Effector CD4-positive, alpha-beta T cell (primary cell): Measurements from ENCODE around the gene ROMO1.
A peak's percentile ranks its signal among the peaks of the same experiment; 100 is the strongest.

ENCODE experiments used
- DNase-seq: peaks from one replicate; pipeline ENCODE4 v3.0.0-alpha.2; 2020
- total RNA-seq: gene quantifications from one replicate; lab custom pipeline; 2026; lab: John Stamatoyannopoulos, UW

Gene ROMO1
- 9.8 reads per million, percentile 31 among the genes with 10 or more reads in this experiment for total RNA-seq

GRCh38 chr20:35699127-35699956 lies at the start of gene ROMO1, which contains the start of gene NFS1:
TSS of gene ROMO1 (plus strand) at chr20:35699405. CDS start at chr20:35699633, 228 bp downstream.
TSS of gene NFS1 (minus strand) at chr20:35699352. CDS start at chr20:35699288, 64 bp downstream.
- DNase-seq, result peak; percentile 84

DNA sequence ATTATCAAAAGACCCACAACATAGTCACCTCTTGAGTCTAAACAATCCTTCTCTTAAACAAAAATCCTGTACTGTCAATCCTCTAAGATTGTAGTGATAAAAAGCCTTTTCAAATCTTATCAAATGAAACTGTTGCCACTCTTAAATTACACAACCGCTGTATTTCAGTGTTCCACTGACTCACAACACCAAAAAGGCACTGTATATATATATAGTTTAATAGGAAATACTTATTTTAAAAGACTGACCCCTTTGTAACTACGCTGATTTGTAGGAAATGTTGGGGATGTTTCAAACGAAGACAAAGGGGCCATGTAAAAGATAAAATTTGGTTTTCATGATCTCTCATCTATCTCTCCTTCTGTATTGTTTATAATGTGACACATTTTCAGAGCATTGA lies 48.6 kb upstream of the ROMO1 start:
- DNase-seq, result no peak

GRCh38 chr20:35651958-35652357 lies 47.2 kb upstream of the ROMO1 start:
- no peak for DNase-seq

GRCh38 chr20:35652641-35653429 lies 46.4 kb upstream of the ROMO1 start:
- no peak for DNase-seq

DNA sequence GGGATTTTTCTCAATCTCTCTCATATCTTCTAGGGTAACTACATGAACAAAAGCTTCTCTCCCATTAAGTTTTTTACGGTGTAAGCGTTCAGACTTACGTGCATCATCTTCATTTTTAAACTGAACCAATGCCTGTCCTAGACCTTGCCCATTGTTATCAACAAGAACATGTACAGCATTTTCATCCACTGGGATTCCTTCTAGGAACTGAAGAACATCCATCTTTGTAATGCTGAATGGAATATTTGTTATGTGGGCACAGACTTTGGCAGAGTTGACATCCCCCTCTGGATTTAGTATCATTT lies 45.8 kb upstream of the ROMO1 start:
- DNase-seq, result no peak

GRCh38 chr20:35653893-35654292 lies 45.3 kb upstream of the ROMO1 start:
- no peak for DNase-seq

GRCh38 chr20:35654415-35654814 lies 44.8 kb upstream of the ROMO1 start:
- DNase-seq, result no peak

DNA sequence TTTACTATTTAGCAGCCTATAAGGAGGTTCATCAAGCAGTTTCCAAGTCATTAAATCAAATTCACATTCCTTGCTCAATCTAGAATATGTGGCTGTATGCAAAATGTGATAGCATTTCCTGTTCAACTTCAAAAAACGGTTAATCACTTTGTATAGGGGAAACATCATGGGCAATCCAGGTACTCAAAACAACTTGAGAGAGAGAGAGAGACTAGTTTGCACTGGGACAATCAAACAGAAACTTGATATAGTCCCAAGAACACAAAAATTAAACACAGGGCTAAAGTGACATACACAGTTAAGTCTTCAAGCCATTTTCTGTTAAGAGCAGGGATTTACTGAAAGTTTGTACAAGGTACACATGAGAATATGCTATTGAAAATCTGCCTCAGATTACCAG lies 41.9 kb upstream of the ROMO1 start:
- DNase-seq, result no peak

- DNase-seq, result no peak
Observed at GRCh38 chr20:35660122-35660937, 38.9 kb upstream of the ROMO1 start.

- DNase-seq, result no peak
Observed at GRCh38 chr20:35661053-35661452, 38.2 kb upstream of the ROMO1 start.

DNA sequence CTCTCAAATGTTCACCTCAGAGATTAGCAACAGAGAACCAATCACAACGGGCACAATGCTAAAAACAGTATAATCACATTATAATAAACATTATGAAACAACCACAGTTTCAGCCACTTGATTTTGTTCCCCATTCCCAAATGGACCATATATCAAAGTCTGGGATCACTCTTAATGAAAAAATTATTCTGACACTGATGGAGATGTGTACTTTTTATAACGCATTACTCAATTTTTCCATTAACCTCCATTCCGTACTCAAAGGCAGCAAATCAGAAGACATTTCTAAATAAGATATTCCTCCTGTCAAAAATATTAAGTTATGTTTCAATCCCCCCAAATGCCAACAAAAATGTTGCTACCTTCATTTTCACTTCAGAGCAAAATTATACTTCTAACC lies 37.3 kb upstream of the ROMO1 start:
- DNase-seq, result no peak

- no peak for DNase-seq
Observed at GRCh38 chr20:35662551-35662950, 36.7 kb upstream of the ROMO1 start.

DNA sequence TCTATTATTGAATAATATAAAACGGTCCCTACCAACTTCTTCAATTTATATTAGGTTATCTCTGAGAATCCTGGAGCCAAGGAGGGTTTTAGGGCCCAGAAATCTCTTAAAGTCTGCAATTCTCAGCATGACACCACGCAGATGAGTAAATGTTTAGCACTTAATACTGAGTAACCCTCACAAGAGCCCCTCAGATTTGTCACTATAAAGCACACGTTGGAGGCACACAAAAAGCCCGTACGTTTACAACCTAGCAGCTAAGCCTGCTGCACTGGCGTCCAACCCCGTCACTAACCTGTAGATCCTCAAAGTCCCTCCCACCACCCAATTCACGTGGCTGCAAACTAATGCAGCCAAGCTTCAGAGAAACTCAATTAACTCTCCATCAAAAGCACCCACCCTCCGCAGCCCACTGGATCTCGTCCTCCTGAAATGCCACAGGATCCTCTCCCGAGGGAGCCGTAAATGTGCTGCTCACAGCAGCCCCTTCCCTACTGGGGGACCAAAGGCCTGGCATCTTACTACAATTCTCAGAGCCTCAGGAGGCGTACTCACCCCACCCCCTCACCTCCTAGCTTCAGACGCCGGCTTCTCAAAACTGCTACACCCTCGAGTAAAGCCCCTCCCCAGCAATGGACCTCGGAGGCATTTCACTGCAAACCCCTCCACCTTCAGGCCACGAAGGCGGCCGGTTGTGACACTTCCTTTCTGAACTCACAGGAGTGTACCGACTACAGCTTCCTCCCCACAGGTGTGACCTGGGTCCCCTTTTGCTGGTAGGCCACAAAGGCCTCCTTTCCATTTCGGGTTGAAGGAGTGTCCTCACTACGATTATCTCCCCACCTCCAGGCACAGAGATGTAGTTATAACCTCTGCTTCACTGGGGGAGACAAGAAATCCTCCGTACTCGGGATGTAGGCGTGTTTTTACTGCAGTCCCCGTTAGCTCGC lies 35.4 kb upstream of the ROMO1 start:
- peak; percentile 65 for DNase-seq

DNA sequence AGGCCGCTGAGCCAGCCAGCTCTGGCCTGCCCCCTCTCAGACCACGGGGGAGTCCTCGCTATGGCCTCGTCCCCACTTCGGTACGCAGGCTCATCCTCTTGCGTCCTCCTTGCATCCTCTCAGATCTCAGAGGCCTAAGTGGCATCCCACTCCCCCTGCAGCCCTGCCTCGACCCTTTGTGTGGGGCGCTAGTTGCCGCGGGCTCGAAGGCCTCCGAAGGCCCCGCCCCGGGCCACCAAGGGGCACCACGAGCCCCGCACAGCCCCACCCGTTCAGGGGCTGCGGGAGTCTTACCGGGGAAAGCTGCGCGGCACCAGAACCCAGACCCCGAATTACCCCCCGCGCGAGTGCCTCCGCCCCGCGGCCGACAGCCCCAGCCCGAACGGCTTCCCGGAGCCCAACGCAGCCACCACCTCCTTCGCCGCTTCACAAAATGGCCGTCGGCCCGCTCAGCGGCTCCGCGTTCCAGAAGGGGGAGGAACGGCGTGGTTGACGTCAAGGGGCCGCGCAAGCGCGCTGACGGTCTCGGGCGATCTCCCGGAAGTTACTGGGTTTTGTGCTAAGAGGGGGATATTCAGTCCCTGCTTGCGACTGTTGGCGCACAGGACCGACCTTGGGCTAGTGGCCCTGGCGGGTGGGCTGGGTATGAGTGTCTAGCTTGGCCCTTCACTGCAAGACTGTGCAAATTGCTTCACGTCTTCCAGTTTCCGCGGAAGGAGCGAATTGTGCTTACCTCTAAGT lies 34.6 kb upstream of the ROMO1 start, which contains the start of the genes CPNE1 and RBM12:
Gene CPNE1, minus strand, starts transcription at position 435 of the 741 bp plus-strand sequence. CDS start 31,977 bp downstream, outside the sequence.
Gene RBM12, minus strand, starts transcription at position 435 of the 741 bp plus-strand sequence. CDS start 9,578 bp downstream, outside the sequence.
- DNase-seq, result peak; percentile 88

- no peak for DNase-seq
Observed at GRCh38 chr20:35665949-35666288, 33.3 kb upstream of the ROMO1 start.

- no peak for DNase-seq
Observed at GRCh38 chr20:35669221-35669620, 30.0 kb upstream of the ROMO1 start.

GRCh38 chr20:35669681-35670080 lies 29.5 kb upstream of the ROMO1 start:
- DNase-seq, result no peak

DNA sequence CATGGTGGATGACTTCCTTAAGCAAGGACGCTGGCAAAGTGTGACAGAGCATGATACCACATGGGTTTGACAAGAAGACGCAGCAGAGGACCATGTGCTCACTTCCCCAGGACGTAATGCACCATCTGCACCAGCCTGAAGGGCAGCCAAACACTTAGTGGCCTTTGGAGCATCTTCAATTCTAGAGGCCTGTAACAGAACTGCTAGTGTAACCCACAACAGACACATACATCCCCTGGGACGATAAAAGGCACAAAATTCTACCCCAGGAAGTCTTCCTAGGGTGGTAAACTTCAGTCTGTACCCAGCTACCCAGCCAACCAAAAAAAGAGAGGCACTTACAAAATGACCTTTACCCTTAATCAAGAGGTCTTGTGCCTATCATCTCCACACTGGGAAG lies 25.3 kb upstream of the ROMO1 start:
- no peak for DNase-seq

GRCh38 chr20:35674921-35675320 lies 24.3 kb upstream of the ROMO1 start:
- DNase-seq, result no peak

DNA sequence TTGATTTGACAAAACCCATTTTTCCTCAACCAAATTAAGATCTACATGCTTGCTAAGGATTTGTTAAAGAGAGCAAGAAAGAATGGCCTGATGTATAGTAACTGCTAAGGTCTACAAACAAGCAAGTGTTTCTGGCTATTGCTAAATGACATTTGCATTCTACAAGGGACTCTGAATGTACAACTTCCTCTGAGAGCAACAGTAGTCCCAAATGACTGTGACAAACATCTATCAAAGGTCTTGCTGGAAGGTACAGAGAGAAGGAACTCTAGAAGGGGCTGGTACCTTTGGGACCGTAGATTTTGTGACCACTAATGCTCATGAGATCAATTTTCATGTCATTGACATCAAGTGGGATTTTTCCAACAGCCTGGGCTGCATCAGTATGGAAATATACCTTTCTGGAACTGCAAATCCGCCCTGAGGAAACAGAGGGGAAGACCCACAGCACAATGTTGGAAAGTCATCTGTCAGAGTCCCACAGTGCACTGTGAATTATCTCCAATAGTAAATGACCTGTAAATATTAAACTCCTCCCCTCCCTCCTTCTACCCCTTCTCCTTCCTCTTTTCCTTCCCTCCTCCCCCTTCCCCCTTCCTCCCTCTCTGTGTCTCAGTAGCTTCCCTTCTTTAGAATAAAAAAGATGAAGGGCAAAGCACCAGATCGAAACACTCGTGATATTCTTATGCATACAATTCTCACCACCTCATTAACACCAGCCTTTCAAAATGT lies 18.6 kb upstream of the ROMO1 start:
- no peak for DNase-seq
